HG03565 (cell line): Measurements from ENCODE around the gene DNAJC22.
A peak's percentile ranks its signal among the peaks of the same experiment; 100 is the strongest.

Experiments
- ATAC-seq: cut with Tn5 transposase; IDR thresholded peaks from one replicate; pipeline ENCODE4 v1.9.1; 2021; ENCODE audit warnings: mild to moderate bottlenecking, moderate library complexity; ENCODE audit not compliant: unreplicated experiment

DNAJC22 gene

DNA sequence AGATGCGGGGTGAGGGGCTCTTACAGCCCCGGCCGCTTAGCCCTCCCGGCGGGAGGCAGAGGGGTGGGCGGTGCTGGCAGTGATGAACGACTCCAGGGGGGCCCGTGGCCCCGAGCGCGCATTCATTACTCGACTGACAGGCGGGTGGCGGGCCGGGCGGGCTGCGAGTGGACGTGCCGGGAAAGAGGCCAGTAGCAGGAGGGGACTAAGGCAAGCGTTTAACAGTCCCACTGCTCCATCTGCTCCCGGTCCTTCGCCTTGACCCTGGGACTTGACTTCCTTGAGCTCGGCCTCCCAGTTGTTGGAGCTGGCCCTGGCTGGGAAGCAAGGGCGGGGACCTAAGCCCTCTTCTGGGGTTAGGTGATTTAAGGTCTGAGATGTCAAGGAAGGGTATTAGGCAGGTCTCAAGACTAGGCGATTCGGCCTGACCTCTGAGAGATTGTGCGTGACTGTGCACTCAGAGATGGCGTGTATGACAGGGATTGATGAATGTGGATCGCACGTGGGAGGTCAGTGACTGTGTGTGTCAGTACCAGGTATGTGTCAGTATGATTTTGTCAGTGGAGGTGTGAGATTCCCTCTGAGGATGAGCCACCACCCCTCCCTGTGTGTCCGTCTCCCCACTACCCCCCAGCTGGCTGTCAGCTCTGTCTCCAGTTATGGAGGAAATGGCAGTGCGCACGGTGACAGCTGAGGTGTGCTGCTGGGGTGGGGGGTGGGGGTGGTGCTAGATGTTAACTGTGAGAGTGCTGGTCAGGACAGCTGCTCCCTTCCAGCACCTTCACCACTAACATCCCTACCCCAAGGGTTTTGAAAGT lies 3.6 kb upstream of the DNAJC22 start:
- ATAC-seq: no peak

- ATAC-seq: no peak
Measured at GRCh38 chr12:49344486-49345050, 2.1 kb upstream of the DNAJC22 start.

DNA sequence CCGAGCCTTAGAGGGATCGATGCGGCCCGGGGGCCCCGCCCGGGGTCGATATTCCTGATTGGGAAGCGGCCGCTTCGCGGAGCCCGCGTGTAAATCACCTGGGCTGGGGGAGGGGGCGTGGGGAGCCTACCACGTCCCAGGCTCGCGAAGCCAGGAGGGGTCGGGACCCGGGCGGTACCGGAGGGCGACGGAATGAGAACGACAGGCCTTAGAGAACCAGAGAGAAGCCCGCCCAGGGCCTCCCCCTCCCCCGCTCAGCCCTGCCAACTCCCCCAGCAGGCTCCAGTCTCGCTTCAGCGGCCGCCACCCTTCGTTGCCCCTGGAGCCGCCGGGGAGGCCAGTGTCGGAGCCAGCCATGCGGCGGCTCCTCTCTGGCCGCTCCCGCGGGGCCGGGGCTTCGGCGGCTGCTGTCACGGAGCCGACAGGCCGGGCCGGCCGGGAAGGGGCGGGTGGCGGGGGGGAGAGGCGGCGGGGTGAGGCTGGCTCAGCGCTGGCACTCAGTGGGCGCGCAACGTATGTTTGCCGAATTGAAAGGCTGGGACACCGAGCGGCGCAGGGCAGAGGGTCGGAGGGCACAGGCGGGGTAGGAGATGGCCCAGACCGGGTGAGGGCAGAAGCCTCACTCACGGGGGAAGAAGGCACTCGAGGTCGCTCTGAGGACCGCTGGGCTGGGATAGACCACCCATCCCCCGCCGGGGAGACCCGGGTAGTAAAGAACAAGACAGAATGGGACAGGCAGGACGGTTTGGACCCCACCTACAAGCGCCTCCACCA lies 1.4 kb upstream of the DNAJC22 start:
- ATAC-seq: no peak

DNA sequence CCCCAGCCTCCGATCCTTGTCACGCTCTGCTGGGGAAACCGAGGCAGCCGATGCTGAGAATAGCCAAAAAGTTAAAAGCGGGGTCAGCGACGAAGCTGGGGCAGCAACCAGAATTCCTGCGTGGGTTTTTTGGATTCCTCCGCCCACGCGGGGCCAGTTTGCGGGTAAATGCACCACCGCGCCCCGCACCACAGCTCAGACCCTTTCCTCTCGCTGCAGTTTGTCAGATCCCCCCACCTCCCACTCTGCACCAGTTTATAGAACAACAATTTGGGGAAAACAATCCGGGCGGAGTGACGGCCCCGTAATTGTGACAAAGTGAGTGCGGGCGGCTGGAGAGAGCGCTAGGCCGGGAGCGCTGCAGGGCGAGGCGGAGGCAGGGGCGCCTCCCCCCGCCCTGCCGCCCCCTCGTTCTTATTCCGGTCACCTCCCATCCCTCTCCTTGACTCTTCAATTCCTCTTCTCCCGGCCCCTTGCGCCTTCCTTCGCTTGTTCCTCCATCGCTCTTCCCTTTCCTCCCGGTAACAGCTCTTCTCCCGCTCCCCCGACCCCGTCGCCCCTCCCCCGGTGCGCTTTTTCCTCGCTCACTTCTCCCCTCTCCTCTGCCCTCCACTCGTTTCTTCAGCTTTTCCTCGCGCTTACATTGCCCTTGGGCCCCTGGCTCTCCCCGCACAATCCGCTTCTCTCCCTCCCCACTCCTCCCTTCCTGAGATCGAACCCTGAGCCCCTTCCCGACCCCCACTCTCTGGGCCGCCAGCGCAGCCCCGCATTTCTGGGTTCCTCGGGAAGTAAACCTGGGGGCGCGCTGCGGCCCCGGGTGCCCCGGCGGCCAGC lies 646 bp upstream of the DNAJC22 start:
- ATAC-seq: no peak

DNA sequence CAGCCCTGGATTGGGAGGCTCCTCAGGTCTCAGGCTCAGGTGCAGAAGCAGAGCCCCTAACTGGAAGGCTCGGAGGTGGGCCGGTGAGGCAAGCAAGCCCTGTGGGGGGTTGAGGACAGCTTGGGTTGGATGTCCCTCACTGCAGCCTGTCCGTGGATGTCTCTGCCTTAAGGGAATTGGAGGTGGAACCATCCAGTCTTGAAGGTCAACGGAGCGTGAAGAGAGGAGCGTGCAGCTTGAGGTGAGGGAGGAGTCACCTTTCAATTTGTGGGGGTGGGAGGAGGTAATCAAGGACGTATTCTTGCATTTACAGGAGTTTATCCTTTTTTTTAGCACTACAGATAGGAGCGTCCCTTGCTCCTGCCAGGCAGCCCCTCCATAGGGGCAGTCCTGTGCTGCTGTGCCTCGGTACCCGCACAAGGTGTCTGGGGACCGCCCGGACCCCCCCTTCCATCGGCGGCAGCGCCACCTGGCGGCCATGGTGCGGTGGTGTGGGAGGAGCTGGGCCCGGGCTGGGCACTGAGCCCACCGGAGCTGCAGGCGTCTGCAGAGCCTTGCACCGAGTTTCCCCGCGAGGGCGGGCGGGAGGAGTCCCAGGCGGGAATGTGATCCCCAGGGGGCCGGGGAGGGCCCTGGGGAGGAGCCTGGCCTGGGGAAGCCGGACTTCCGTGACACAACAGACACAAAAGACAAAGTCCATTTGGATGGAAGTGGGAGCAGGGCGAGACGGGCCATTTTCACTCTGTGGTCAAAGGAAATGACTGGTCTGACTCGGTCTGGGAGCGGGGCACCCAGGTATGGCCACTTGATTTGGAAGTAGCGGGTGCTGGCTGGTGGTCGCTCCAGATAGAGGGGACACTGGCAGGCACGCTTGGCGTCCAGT lies 864 bp downstream of the DNAJC22 start:
- no peak for ATAC-seq

DNA sequence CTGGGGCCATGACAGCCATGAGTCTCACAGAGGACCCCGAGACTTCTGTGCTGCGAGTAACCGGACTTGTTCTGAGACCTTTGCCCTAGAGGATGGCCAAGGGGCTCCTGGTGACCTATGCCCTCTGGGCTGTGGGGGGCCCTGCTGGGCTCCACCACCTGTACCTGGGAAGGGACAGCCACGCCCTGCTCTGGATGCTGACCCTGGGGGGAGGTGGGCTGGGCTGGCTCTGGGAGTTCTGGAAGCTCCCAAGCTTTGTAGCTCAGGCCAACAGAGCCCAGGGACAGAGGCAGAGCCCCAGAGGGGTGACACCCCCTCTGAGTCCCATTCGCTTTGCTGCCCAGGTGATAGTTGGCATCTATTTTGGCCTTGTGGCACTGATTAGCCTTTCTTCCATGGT lies 2.1 kb downstream of the DNAJC22 start:
- no peak for ATAC-seq

GRCh38 chr12:49349266-49349665 lies 2.6 kb downstream of the DNAJC22 start:
- ATAC-seq: no peak

GRCh38 chr12:49352351-49352750 lies 5.7 kb downstream of the DNAJC22 start:
- ATAC-seq: no peak

- no peak for ATAC-seq
Measured at GRCh38 chr12:49355913-49356312, 9.2 kb downstream of the DNAJC22 start.

DNA sequence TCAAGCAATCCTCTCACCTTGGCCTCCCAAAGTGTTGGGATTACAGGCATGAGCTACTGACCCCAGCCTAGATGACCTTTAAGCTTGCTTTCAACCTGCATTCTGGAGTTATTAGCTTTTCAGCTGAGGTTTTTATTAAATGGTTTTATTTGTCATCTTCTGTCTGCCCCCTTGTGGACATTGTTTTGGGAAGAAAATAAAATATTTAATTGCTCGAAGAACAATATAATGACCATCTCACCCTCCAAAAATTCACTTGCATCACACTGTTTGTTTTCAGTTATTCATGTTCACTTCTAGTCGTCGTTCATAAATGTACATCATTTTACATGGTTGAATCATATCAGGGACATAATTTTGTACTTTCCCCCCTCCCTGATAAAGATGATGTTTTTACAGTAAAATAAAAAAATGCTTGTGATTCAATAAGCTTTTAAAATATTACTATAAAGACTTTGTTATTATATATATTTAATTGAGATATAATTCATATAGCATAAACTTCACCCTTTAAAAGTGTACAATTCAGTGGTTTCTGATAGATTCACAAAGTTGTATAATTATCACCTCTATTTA lies 10.5 kb downstream of the DNAJC22 start:
- ATAC-seq: no peak

DNA sequence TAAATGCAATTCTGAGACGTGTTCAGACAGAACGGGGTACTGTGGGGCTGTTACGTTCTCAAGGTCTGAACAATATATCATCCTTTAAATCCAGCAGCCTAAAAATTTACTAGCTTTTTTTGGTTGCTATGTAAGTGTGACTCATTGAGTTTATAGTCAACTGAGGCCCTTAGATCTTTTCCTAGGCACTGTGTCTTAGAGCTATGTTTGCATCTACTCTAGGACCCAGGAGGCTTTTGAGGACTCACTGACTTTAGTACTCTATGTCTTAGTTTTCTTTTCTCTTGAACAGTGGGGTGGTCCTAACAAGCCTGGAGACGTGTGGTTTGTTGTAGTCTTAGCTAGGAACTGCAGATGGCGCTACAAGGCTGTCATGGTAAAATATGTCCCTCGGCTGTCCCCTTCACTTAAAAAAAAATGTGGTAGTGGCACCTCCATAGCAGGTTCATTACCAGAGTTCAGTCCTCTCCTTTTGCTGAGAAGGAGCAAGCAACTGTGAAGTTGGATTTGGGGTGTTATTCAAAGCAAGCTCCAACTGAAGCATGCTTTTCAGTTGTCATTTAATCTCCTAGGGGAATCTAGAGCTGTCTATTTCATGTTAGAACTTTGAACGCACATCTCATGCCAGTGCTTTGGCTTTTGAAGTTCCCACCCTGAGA lies 11.9 kb downstream of the DNAJC22 start:
- ATAC-seq: no peak

GRCh38 chr12:49359671-49360070 lies 13.0 kb downstream of the DNAJC22 start:
- ATAC-seq: no peak

GRCh38 chr12:49362077-49362476 lies 15.4 kb downstream of the DNAJC22 start:
- ATAC-seq: no peak

- no peak for ATAC-seq
Measured at GRCh38 chr12:49364989-49365388, 18.3 kb downstream of the DNAJC22 start.

DNA sequence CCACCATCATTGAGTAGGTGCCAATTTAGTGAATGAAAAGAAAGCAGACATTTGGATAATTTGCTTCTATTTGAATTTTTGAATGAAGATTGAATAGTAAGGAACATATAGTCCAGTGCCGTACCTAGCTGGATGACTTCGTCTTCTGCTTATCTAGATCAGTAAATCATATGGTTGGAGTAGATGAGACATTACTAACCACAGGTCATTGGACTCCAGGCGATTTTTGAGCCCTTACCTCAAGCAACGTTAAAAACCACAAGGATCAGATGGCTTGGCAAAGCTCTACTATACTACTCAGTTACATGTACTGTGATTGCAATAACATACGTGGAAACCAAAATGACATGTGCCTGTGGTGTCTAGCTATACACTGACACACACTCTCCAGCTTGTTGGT lies 18.9 kb downstream of the DNAJC22 start:
- no peak for ATAC-seq

DNA sequence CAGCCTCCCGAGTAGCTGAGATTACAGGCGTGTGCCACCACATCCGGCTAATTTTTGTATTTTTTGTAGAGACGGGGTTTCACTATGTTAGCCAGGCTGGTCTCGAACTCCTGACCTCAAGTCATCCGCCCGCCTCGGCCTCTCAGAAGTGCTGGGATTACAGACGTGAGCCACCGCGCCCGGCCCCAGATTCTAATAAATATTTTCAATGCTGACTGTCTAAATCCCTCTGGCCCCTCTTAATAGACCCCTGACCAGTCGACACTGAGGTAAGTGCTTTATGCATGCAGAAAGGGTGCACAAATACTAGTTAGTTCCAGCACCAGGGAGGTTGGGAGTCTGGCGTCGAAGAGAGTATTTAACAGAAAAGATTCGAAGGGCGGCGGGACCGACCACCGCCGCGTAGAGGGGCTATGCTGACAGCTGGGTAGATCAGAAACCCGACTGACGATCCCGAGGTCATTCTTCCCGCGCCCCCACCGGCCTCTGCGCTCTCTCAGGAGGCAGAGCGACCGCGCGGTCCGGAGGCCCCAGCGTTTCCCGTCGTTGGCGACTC lies 19.5 kb downstream of the DNAJC22 start:
- ATAC-seq: no peak

GRCh38 chr12:49366652-49367380 lies 20.1 kb downstream of the DNAJC22 start:
- ATAC-seq: peak; percentile 45
